Occipital lobe (tissue), 3 donors: ENCODE results near the gene ECM1. TPM values are rescaled to one million over a fixed set of nuclear protein-coding genes. Genes with fewer than 3 reads are reported as not detected.
A peak's percentile ranks its signal among the peaks of the same experiment; 100 is the strongest.

ENCODE experiments used
- DNase-seq: peaks from one replicate; lab custom pipeline; 2025; lab: John Stamatoyannopoulos, UW
- small RNA-seq: library from RNA; depleted of rRNA; stranded (forward); fragments of <200 nt; gene quantifications from one replicate; pipeline ENCODE3, GENCODE V24; 2014
- total RNA-seq: library from RNA; depleted of rRNA; stranded (reverse); fragments of >200 nt; gene quantifications from one replicate; pipeline ENCODE4 v1.2.3, GENCODE V29; 2014

ECM1 gene
- total RNA-seq, 1 donor from 2014 or later = 0.94 TPM

DNA sequence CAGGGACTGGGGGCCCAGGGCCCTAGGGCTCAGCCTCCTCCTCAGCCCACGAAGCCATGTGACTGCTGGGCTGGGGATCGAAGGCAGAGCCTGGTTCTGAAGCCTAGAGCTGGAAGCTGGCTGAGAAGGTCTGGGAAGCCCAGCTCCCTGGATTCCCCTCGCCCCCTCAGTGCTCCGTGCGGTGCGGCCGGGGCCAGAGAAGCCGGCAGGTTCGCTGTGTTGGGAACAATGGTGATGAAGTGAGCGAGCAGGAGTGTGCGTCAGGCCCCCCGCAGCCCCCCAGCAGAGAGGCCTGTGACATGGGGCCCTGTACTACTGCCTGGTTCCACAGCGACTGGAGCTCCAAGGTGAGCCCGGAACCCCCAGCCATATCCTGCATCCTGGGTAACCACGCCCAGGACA, 50.4 kb downstream of the ECM1 start:
- no peak for DNase-seq

DNA sequence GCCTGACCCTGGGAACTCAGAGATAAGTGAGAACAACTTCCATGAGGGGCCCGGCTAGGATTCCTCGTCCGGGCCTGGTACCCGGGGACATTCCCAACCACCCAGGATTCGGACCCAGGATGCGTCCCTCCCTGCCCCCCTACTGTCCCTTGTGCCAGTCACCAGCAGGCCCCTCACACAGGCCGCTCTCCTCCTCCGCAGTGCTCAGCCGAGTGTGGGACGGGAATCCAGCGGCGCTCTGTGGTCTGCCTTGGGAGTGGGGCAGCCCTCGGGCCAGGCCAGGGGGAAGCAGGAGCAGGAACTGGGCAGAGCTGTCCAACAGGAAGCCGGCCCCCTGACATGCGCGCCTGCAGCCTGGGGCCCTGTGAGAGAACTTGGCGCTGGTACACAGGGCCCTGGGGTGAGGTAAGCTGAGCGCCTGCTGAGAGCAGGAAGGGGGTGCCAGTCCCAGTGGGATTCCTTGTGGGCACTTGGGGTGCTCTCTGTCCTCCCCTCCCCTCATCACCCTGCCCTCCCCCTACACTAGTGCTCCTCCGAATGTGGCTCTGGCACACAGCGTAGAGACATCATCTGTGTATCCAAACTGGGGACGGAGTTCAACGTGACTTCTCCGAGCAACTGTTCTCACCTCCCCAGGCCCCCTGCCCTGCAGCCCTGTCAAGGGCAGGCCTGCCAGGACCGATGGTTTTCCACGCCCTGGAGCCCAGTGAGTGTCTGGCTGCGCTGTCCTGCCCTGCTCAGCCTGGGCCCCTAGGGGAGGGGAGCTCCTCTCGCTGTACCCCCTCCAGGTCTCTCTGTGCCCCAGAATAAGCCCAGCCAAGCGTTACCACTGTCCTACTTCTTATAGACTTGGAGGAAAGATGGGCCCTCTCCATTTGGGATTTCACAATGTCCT, 51.1 kb downstream of the ECM1 start:
- no peak for DNase-seq

DNA sequence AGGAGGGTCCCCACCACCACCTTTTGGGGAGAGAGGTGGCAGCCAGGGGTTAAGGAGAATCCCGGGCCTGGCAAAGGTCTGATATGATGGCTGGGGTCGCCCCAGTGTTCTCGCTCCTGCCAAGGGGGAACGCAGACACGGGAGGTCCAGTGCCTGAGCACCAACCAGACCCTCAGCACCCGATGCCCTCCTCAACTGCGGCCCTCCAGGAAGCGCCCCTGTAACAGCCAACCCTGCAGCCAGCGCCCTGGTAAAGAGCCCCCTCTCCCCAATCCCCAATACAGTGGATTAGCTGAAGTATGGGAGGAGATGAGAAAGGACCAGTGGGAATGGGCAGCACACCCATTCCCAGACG, 51.7 kb downstream of the ECM1 start:
- DNase-seq = no peak

DNA sequence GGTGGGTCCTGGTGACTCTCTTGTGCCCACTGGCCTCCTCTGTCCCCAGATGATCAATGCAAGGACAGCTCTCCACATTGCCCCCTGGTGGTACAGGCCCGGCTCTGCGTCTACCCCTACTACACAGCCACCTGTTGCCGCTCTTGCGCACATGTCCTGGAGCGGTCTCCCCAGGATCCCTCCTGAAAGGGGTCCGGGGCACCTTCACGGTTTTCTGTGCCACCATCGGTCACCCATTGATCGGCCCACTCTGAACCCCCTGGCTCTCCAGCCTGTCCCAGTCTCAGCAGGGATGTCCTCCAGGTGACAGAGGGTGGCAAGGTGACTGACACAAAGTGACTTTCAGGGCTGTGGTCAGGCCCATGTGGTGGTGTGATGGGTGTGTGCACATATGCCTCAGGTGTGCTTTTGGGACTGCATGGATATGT, 52.1 kb downstream of the ECM1 start:
- DNase-seq = peak; percentile 42

DNA sequence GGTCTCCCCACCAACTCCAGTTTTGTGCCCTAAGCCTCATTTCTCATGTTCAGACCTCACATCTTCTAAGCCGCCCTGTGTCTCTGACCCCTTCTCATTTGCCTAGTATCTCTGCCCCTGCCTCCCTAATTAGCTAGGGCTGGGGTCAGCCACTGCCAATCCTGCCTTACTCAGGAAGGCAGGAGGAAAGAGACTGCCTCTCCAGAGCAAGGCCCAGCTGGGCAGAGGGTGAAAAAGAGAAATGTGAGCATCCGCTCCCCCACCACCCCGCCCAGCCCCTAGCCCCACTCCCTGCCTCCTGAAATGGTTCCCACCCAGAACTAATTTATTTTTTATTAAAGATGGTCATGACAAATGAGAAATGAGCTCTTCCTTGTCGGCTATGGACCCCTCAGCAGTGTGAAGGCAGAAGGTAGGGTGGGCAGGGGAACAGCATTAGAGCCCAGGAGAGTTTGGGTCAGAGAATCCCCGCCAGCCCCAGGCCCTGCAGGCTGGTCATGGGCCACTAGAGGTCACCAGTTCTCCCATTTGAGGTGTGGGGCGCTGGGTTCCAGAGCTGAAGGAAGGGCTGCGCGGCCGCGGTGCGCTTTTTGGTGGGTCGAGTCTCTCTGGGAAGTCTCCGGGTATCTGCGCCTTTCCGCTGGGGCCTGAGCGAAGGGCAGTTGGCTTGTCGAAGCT, 52.8 kb downstream of the ECM1 start:
- DNase-seq = no peak

DNA sequence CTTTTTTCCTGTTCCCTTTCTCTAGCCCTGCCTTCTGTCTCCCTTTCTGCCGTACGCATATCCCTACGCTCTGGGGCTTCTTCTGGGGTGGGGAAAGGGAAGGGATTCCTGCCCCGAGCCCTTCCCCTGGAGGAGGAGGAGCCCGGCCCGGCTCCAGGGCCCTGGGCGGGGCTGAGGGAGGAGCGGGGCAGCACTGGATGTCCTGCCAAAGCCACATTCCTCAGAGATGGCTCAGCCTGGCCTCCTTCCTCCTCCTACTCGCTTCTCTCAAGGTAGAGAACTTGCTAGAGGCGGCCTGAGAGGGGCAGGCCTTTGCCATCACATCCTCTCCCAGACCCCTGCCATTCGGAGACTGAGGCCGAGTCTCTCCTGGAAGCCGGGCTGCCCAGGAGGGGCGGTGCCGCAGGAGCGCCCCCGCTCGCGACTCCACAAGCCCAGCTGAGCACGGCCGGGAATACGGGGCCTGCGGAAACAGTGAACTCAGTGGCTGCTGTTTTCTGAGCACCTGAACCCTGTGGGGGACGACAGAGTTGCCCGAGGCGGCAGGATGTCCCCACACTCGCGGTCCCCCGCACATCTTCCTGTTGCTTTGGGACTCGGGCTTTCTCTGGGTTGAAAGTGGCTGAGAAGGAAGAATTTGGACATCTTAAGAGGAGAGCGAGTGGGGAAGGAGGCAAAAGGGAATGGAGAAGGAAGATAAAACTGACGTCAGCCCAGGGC, 53.5 kb downstream of the ECM1 start:
- peak; percentile 84 for DNase-seq

DNA sequence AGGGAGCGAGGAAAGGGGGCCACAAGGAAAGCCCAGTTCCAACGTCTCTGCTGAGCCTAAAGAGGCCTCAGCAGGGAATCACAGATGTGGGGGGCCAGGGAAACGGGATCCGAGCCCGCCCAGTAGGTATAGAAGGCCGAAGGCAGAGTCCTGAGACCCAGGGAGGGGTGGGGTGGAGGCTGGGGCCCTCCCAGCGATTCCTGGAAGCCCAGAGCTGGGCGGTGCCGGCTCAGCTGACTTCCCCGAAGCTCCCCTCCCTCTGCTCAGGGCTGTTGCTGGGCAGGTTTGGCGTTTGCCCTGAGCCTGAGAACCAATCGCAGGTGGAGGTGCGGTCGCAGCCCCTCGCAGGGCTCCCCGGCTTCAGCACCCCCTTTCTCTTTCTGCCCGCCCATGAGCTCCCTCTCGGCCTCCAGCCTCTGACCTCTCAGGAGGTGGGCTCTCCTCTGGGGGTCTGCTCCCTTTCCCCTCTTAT, 54.1 kb downstream of the ECM1 start:
- DNase-seq = peak; percentile 65

DNA sequence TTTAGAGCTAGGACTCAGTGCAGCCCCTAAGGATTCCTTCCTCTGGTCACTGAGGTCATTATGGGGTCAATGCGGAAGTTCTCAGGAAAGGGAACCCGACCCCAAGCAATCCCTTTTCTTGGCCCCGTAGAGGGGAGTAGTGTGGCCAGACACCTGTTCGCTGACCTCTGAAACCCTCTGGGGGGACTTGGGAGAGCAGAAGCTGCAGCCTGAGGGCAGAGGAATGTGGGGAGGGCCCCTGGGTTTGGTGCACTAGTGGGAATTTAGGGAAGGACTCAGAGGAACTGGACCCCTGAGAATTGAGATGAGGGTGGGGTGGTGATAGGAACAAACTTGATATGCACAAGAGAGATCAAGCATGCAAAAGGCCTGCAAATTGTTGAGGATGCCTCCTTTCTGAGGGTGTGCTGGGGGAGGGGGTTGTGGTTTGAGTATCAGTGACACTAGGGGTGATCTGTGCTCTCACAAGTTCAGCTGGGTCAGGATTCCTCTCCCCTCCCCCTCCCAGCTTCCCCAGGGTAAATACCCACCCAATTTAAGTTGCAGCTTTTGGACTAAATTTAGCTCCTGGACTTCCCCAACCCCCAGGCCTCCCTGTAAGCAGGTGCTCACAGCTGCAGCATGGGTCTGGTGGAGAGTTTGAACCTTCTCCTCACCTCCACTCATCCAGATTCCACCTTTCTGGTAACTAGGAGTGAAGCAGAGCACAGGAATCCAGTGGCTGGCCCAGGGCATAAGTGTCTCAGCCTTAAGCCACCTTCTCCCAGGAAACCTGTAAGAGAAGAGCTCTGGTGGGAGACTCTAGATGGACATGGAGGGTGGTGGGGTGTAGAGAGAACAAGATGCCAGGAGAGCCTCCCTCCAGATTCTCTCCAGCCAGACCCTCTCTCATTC, 54.8 kb downstream of the ECM1 start:
- DNase-seq = no peak

Small RNA genes within 50 kb of the gene (small RNA-seq; reads per million reads assigned to genes)
- gene MIR4257 = not detected

Other genes starting within 250 kb of the ECM1 start
- gene APH1A, start 239.1 kb upstream of the ECM1 start, total RNA-seq = 76.7 TPM
- gene C1orf54, start 235.3 kb upstream of the ECM1 start, total RNA-seq = 9.2 TPM
- 2.5 TPM for gene CIART, start 225.6 kb upstream of the ECM1 start, total RNA-seq
- 69.3 TPM for gene MRPS21, start 214.2 kb upstream of the ECM1 start, total RNA-seq
- gene PRPF3, start 186.6 kb upstream of the ECM1 start, total RNA-seq = 43.0 TPM
- gene RPRD2, start 144.0 kb upstream of the ECM1 start, total RNA-seq = 17.2 TPM
- gene TARS2, start 20.7 kb upstream of the ECM1 start, total RNA-seq = 17.6 TPM
- 1.1 TPM for gene FALEC, start 7.6 kb downstream of the ECM1 start, total RNA-seq
- 0.31 TPM for gene ADAMTSL4, start 41.3 kb downstream of the ECM1 start, total RNA-seq
- gene MCL1, start 71.5 kb downstream of the ECM1 start, total RNA-seq = 146 TPM
- gene ENSA, start 121.5 kb downstream of the ECM1 start, total RNA-seq = 105 TPM
- 5.8 TPM for gene GOLPH3L, start 189.0 kb downstream of the ECM1 start, total RNA-seq
- 0.78 TPM for gene HORMAD1, start 212.8 kb downstream of the ECM1 start, total RNA-seq